Measurements from ENCODE around the gene FAR2. TPM values are rescaled to one million over a fixed set of nuclear protein-coding genes. Genes with fewer than 3 reads are reported as not detected.

FAR2 gene
- total RNA-seq, 1 donor from 2014 or later, result 13.5 TPM

DNA sequence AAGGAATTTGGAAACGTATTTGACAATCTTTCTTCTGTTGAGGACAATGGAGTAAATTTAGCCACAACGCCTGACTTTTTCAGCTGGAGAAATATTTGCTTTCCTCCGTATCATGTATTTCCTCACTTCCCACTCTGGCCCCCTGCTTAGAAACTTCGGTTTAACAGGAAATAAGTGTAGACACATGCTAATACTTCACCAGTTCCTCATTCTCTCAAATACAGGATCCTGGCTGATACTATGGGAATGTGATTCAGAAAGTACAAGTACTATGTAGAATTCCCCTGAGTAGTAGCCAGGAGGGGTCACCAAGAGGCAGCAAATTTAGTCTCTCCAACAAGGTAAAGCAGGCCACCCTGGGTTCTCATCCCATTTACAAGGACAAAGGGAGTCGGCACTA lies 58.0 kb downstream of the FAR2 start:
- TF ChIP-seq CTCF (conservative IDR thresholded peaks at IDR 0.05; ENCODE audit: low read depth, low read length), result no peak
- DNase-seq (ENCODE audit: low read depth), result no peak
- H3K4me3 ChIP-seq (ENCODE audit: low read depth, low read length), result no peak overlapping the region

- no peak for TF ChIP-seq CTCF (conservative IDR thresholded peaks at IDR 0.05; ENCODE audit: low read depth, low read length)
- no peak for DNase-seq (ENCODE audit: low read depth)
- H3K4me3 ChIP-seq (ENCODE audit: low read depth, low read length), result no peak overlapping the region
These were observed 59.0 kb downstream of the FAR2 start for GRCh38 chr12:29208060-29208459.

DNA sequence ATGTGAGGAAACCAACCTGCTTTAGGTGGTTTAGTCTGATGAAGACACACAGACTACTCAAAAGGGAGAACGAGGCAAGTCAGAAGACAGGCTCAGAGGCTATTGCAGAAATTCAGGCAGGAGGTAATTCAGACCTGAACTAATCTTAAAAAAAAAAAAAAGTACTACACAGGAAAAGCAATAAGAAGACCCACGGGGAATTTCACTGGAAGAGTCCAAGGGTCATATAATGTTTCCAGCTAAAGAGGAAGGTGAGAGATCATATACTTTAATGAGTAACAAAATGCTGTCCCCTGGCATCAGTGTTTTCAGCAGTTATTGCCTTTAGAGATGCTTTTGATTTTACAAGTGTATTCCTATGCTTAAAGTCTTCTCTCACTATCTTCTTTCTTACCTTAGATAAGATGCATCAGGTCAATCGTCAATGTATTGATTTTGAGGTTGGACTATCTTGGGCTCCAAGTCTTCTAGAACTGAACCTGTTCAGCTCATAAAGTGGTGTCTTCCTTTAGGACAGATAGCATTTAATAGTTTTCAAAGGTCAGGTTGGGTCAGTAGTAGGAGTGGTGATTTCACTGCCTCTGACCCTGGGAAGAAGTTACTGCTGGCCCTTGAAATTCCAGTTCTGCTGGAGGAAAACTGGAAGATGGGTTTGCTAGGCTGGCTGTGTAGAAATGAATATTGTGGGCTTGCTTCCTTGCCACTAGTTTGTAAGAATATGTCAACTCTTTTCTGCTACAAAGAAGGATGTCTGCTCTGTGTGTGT lies 60.0 kb downstream of the FAR2 start:
- TF ChIP-seq CTCF (conservative IDR thresholded peaks at IDR 0.05; ENCODE audit: low read depth, low read length), result no peak
- no peak overlapping the region for H3K4me3 ChIP-seq (ENCODE audit: low read depth, low read length)
- DNase-seq (ENCODE audit: low read depth), result no peak

- TF ChIP-seq CTCF (conservative IDR thresholded peaks at IDR 0.05; ENCODE audit: low read depth, low read length), result no peak
- no peak for DNase-seq (ENCODE audit: low read depth)
- H3K4me3 ChIP-seq (ENCODE audit: low read depth, low read length), result no peak overlapping the region
These were observed 62.6 kb downstream of the FAR2 start for GRCh38 chr12:29211696-29212095.

GRCh38 chr12:29212682-29213403 lies 63.8 kb downstream of the FAR2 start:
- TF ChIP-seq CTCF (conservative IDR thresholded peaks at IDR 0.05; ENCODE audit: low read depth, low read length), result no peak
- H3K4me3 ChIP-seq (ENCODE audit: low read depth, low read length), result no peak overlapping the region
- DNase-seq (ENCODE audit: low read depth), result no peak

GRCh38 chr12:29216266-29216665 lies 67.2 kb downstream of the FAR2 start:
- H3K4me3 ChIP-seq (ENCODE audit: low read depth, low read length), result no peak overlapping the region
- DNase-seq (ENCODE audit: low read depth), result no peak
- TF ChIP-seq CTCF (conservative IDR thresholded peaks at IDR 0.05; ENCODE audit: low read depth, low read length), result no peak
